Liver (tissue), 3 donors: Measurements from ENCODE around the gene BZW2.
"Not testable (repeated sequence)": the region's sequence is repeated elsewhere in the genome, so short reads cannot be mapped to it uniquely, and the experiment has no call there.

Experiments
- FOXA1 ChIP-seq: IDR thresholded peaks from 2 replicates; pipeline ENCODE4 v1.6.1; 2016; ENCODE audit warnings: antibody characterized with exemption
- FOXA2 ChIP-seq: IDR thresholded peaks from 2 replicates; pipeline ENCODE4 v1.6.1; 2016; ENCODE audit warnings: antibody characterized with exemption
- GABPA ChIP-seq, 2 donors: IDR thresholded peaks in 1 of 2; conservative IDR thresholded peaks in 1 of 2; 2 replicates each; pipeline ENCODE4 v1.6.1; 2016; ENCODE audit warnings: antibody characterized with exemption in 2 of 2, mild to moderate bottlenecking in 1 of 2, moderate library complexity in 1 of 2
- JUND ChIP-seq, 2 donors: IDR thresholded peaks; 2 replicates each; pipeline ENCODE4 v1.6.1; 2016; ENCODE audit warnings: antibody characterized with exemption in 2 of 2
- RAD21 ChIP-seq, 2 donors: IDR thresholded peaks; 2 replicates each; pipeline ENCODE4 v1.6.1; 2016; ENCODE audit warnings: antibody characterized with exemption in 2 of 2, mild to moderate bottlenecking in 2 of 2
- SP1 ChIP-seq: IDR thresholded peaks from 2 replicates; pipeline ENCODE4 v1.6.1; 2018; ENCODE audit warnings: antibody characterized with exemption, mild to moderate bottlenecking
- TAF1 ChIP-seq: conservative IDR thresholded peaks from 2 replicates; pipeline ENCODE4 v1.6.1; 2016; ENCODE audit warnings: antibody characterized with exemption, mild to moderate bottlenecking
- YY1 ChIP-seq: IDR thresholded peaks from 2 replicates; pipeline ENCODE4 v1.6.1; 2016; ENCODE audit warnings: antibody characterized with exemption, mild to moderate bottlenecking
- TF ChIP-seq, protein P1 (sequence below): fragments of 150-350 bp; IDR thresholded peaks from 2 replicates; pipeline ENCODE4 v1.5.1; 2017; ENCODE audit warnings: improper control_type of control experiment, low read depth, low read length; ENCODE audit not compliant: missing input control
- TF ChIP-seq, protein P2 (sequence below): IDR thresholded peaks from 2 replicates; pipeline ENCODE4 v1.6.1; 2016; ENCODE audit warnings: antibody characterized with exemption
- TF ChIP-seq, protein P3 (sequence below): IDR thresholded peaks from 2 replicates; pipeline ENCODE4 v1.6.1; 2016; ENCODE audit warnings: antibody characterized with exemption
- TF ChIP-seq, protein P4 (sequence below): IDR thresholded peaks from 2 replicates; pipeline ENCODE4 v1.6.1; 2016; ENCODE audit warnings: antibody characterized with exemption, mild to moderate bottlenecking
- TF ChIP-seq, protein P5 (sequence below): IDR thresholded peaks from 2 replicates; pipeline ENCODE4 v1.6.1; 2016; ENCODE audit warnings: antibody characterized with exemption
- donor health status: healthy.
- donor health status: healthy.

DNA sequence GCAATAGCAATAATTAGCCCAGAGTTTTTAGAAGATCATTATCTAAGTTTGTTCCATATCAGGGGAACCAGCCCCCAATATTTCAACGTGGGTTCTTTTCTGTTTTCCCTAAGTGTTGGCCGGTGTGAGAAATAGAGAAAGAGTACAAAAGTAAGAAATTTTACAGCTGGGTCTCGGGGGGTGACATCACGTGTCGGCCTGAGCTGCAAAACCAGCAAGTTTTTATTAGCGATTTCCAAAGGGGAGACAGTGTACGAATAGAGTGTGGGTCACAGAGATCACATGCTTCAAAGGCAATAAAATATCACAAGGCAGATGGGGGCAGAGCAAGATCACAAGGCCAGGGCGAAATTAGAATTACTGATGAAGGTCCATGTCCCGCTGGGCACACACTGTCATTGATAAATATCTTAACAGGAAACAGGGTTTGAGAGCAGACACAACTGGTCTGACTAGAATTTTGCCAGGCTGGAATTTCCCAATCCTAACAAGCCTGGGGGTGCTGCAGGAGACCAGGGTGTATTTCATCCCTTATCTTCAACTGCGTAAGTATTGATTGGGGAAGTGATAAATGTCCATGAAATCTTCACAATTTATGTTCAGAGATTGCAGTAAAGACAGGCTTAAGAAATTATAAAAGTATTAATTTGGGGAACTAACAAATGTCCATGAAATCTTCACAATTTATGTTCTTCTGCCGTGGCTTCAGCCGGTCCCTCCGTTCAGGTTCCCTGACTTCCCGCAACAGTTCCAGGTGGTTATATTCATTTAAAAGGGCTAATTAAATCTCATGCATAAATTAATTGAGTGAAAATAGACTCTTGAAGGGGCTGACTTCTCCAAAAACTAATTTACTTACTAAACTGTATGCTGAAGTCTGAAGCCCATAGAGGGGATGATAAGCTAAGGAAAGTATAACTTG is 32.9 kb downstream of the BZW2 start:
- TF ChIP-seq, protein P1, sequence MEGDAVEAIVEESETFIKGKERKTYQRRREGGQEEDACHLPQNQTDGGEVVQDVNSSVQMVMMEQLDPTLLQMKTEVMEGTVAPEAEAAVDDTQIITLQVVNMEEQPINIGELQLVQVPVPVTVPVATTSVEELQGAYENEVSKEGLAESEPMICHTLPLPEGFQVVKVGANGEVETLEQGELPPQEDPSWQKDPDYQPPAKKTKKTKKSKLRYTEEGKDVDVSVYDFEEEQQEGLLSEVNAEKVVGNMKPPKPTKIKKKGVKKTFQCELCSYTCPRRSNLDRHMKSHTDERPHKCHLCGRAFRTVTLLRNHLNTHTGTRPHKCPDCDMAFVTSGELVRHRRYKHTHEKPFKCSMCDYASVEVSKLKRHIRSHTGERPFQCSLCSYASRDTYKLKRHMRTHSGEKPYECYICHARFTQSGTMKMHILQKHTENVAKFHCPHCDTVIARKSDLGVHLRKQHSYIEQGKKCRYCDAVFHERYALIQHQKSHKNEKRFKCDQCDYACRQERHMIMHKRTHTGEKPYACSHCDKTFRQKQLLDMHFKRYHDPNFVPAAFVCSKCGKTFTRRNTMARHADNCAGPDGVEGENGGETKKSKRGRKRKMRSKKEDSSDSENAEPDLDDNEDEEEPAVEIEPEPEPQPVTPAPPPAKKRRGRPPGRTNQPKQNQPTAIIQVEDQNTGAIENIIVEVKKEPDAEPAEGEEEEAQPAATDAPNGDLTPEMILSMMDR: not testable (repeated sequence)
- not testable (repeated sequence) for TF ChIP-seq JUND (IDR thresholded peaks at IDR 0.05); RAD21 (IDR thresholded peaks at IDR 0.05); TAF1; FOXA1; GABPA (IDR thresholded peaks at IDR 0.05 in 1 of 2, conservative IDR thresholded peaks at IDR 0.05 in 1 of 2); FOXA2; SP1; YY1
- TF ChIP-seq, protein P2, sequence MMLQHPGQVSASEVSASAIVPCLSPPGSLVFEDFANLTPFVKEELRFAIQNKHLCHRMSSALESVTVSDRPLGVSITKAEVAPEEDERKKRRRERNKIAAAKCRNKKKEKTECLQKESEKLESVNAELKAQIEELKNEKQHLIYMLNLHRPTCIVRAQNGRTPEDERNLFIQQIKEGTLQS: not testable (repeated sequence)
- TF ChIP-seq, protein P3, sequence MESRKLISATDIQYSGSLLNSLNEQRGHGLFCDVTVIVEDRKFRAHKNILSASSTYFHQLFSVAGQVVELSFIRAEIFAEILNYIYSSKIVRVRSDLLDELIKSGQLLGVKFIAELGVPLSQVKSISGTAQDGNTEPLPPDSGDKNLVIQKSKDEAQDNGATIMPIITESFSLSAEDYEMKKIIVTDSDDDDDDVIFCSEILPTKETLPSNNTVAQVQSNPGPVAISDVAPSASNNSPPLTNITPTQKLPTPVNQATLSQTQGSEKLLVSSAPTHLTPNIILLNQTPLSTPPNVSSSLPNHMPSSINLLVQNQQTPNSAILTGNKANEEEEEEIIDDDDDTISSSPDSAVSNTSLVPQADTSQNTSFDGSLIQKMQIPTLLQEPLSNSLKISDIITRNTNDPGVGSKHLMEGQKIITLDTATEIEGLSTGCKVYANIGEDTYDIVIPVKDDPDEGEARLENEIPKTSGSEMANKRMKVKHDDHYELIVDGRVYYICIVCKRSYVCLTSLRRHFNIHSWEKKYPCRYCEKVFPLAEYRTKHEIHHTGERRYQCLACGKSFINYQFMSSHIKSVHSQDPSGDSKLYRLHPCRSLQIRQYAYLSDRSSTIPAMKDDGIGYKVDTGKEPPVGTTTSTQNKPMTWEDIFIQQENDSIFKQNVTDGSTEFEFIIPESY: not testable (repeated sequence)
- TF ChIP-seq, protein P4, sequence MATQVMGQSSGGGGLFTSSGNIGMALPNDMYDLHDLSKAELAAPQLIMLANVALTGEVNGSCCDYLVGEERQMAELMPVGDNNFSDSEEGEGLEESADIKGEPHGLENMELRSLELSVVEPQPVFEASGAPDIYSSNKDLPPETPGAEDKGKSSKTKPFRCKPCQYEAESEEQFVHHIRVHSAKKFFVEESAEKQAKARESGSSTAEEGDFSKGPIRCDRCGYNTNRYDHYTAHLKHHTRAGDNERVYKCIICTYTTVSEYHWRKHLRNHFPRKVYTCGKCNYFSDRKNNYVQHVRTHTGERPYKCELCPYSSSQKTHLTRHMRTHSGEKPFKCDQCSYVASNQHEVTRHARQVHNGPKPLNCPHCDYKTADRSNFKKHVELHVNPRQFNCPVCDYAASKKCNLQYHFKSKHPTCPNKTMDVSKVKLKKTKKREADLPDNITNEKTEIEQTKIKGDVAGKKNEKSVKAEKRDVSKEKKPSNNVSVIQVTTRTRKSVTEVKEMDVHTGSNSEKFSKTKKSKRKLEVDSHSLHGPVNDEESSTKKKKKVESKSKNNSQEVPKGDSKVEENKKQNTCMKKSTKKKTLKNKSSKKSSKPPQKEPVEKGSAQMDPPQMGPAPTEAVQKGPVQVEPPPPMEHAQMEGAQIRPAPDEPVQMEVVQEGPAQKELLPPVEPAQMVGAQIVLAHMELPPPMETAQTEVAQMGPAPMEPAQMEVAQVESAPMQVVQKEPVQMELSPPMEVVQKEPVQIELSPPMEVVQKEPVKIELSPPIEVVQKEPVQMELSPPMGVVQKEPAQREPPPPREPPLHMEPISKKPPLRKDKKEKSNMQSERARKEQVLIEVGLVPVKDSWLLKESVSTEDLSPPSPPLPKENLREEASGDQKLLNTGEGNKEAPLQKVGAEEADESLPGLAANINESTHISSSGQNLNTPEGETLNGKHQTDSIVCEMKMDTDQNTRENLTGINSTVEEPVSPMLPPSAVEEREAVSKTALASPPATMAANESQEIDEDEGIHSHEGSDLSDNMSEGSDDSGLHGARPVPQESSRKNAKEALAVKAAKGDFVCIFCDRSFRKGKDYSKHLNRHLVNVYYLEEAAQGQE: not testable (repeated sequence)
- TF ChIP-seq, protein P5, sequence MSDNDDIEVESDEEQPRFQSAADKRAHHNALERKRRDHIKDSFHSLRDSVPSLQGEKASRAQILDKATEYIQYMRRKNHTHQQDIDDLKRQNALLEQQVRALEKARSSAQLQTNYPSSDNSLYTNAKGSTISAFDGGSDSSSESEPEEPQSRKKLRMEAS: not testable (repeated sequence)
